IMR-90 (cell line): ENCODE data around the gene DEFB129. TPM values are rescaled to one million over a fixed set of nuclear protein-coding genes. Genes with fewer than 3 reads are reported as not detected.

Experiments
- ATAC-seq: fragments of 200-7000 bp; cut with Tn5 transposase; 2 replicates; pipeline ENCODE4 v1.9.1; 2020; ENCODE audit warnings: low read depth, mild to moderate bottlenecking, moderate library complexity
- BruUV-seq: library from RNA; stranded (reverse); fragments of 400-500 nt; replicated peaks from 2 replicates; lab custom pipeline; 2021; lab: Mats Ljungman, UMichigan
- CTCF ChIA-PET: fragments of 300-600 bp; formaldehyde crosslinking; extraction: SDS; loops from one replicate; lab custom pipeline; 2021; ENCODE audit warnings: antibody characterized with exemption; lab: Yijun Ruan, JAX
- POLR2A ChIA-PET: fragments of 300-600 bp; sonication (Branson Sonifier 250); formaldehyde crosslinking; loops from one replicate; lab custom pipeline; 2022; ENCODE audit warnings: antibody characterized with exemption; ENCODE audit not compliant: unreplicated experiment; lab: Charles Lee
- DNase-seq: peaks from one replicate; pipeline ENCODE4 v3.0.0; 2013
- H2AFZ ChIP-seq: replicated peaks from 2 replicates; pipeline ENCODE3; 2013; ENCODE audit warnings: low read length, mild to moderate bottlenecking; ENCODE audit not compliant: poor library complexity
- H2AK5ac ChIP-seq: 2 replicates; pipeline ENCODE4 v1.6.1; 2013; ENCODE audit warnings: low read depth, low read length, inconsistent platforms
- H2AK9ac ChIP-seq: replicated peaks from 2 replicates; pipeline ENCODE3; 2013; ENCODE audit warnings: mild to moderate bottlenecking, low read depth, low read length, moderate library complexity; ENCODE audit not compliant: poor library complexity
- H2BK120ac ChIP-seq: 2 replicates; pipeline ENCODE4 v1.6.1; 2013; ENCODE audit warnings: low read depth, low read length, inconsistent platforms
- H2BK15ac ChIP-seq: 3 replicates; pipeline ENCODE4 v1.6.1; 2013; ENCODE audit warnings: low read depth, low read length, inconsistent platforms
- H2BK20ac ChIP-seq: 2 replicates; pipeline ENCODE4 v1.6.1; 2013; ENCODE audit warnings: low read depth, mild to moderate bottlenecking, inconsistent platforms, low read length, moderate library complexity
- H2BK5ac ChIP-seq: 2 replicates; pipeline ENCODE4 v1.6.1; 2013; ENCODE audit warnings: mild to moderate bottlenecking, low read depth, low read length, inconsistent platforms; ENCODE audit not compliant: poor library complexity, severe bottlenecking
- H3K14ac ChIP-seq: replicated peaks from 2 replicates; pipeline ENCODE4 v1.6.1; 2013; ENCODE audit warnings: low read depth, low read length, inconsistent platforms
- H3K18ac ChIP-seq: 2 replicates; pipeline ENCODE4 v1.6.1; 2013; ENCODE audit warnings: low read depth, low read length, control low read depth
- H3K23ac ChIP-seq: 2 replicates; pipeline ENCODE4 v1.6.1; 2013; ENCODE audit warnings: low read depth, low read length, inconsistent platforms
- H3K27ac ChIP-seq: 2 replicates; pipeline ENCODE4 v1.5.1; 2013; ENCODE audit warnings: mild to moderate bottlenecking, control low read depth, low read length; ENCODE audit not compliant: insufficient read depth
- H3K27me3 ChIP-seq: 2 replicates; pipeline ENCODE4 v1.6.1; 2013; ENCODE audit warnings: low read length; ENCODE audit not compliant: control insufficient read depth, insufficient read depth
- H3K36me3 ChIP-seq: 2 replicates; pipeline ENCODE4 v1.6.1; 2013; ENCODE audit warnings: low read length, mixed read lengths; ENCODE audit not compliant: control insufficient read depth, insufficient read depth
- H3K4ac ChIP-seq: 2 replicates; pipeline ENCODE4 v1.6.1; 2013; ENCODE audit warnings: low read depth, low read length, inconsistent platforms
- H3K4me1 ChIP-seq: 2 replicates; pipeline ENCODE4 v1.6.1; 2013; ENCODE audit warnings: low read length, mixed read lengths; ENCODE audit not compliant: control insufficient read depth, insufficient read depth
- H3K4me2 ChIP-seq: 2 replicates; pipeline ENCODE4 v1.6.1; 2013; ENCODE audit warnings: low read depth, mild to moderate bottlenecking, control low read depth, low read length, moderate library complexity
- H3K4me3 ChIP-seq: 2 replicates; pipeline ENCODE4 v1.5.1; 2013; ENCODE audit warnings: low read depth, mild to moderate bottlenecking, control low read depth, low read length, moderate library complexity; ENCODE audit not compliant: insufficient read depth
- H3K56ac ChIP-seq: 2 replicates; pipeline ENCODE4 v1.6.1; 2013; ENCODE audit warnings: low read length, inconsistent platforms; ENCODE audit not compliant: insufficient read depth; ENCODE audit errors: extremely low read depth
- H3K79me1 ChIP-seq, 2 experiments: 2 replicates each; pipeline ENCODE4 v1.6.1; 2013; ENCODE audit warnings: low read length in 2 of 2, inconsistent platforms in 1 of 2, low read depth in 1 of 2
- H3K9ac ChIP-seq: 2 replicates; pipeline ENCODE4 v1.6.1; 2013; ENCODE audit warnings: low read depth, low read length, control low read depth
- H3K9me1 ChIP-seq: 2 replicates; pipeline ENCODE4 v1.6.1; 2013; ENCODE audit warnings: low read length, inconsistent platforms; ENCODE audit not compliant: insufficient read depth
- H3K9me3 ChIP-seq: 2 replicates; pipeline ENCODE4 v1.6.1; 2013; ENCODE audit warnings: low read length; ENCODE audit not compliant: control insufficient read depth, insufficient read depth
- H4K20me1 ChIP-seq: 2 replicates; pipeline ENCODE4 v1.6.1; 2013; ENCODE audit warnings: low read length, inconsistent platforms; ENCODE audit not compliant: insufficient read depth
- H4K5ac ChIP-seq: 2 replicates; pipeline ENCODE4 v1.6.1; 2013; ENCODE audit warnings: mild to moderate bottlenecking, low read depth, low read length, control low read depth
- H4K8ac ChIP-seq, 2 experiments: 2 replicates each; pipeline ENCODE4 v1.6.1; 2013; ENCODE audit warnings: low read depth in 2 of 2, low read length in 2 of 2, control low read depth in 1 of 2, inconsistent platforms in 1 of 2
- H4K91ac ChIP-seq: 2 replicates; pipeline ENCODE4 v1.6.1; 2013; ENCODE audit warnings: low read depth, low read length, inconsistent platforms; ENCODE audit not compliant: insufficient read depth
- BHLHE40 ChIP-seq: fragments of 150-350 bp; IDR thresholded peaks from 2 replicates; pipeline ENCODE4 v1.6.1; 2016; ENCODE audit warnings: mild to moderate bottlenecking, low read depth, low read length
- FOS ChIP-seq: fragments of 150-350 bp; IDR thresholded peaks from 2 replicates; pipeline ENCODE4 v1.6.1; 2016; ENCODE audit warnings: low read depth, low read length
- MXI1 ChIP-seq: IDR thresholded peaks from 2 replicates; pipeline ENCODE4 v1.6.1; 2012; ENCODE audit warnings: low read depth, mild to moderate bottlenecking, low read length, moderate library complexity, borderline replicate concordance
- NFE2L2 ChIP-seq: fragments of 150-350 bp; IDR thresholded peaks from 2 replicates; pipeline ENCODE4 v1.6.1; 2016; ENCODE audit warnings: low read depth, mild to moderate bottlenecking, low read length
- RFX5 ChIP-seq: IDR thresholded peaks from 2 replicates; pipeline ENCODE4 v1.8.0; 2012; ENCODE audit warnings: low read depth, mild to moderate bottlenecking, low read length, moderate library complexity
- WGBS, 2 experiments: methylation state at CpG; one replicate each; pipeline versions ENCODE4 v1.1.5 to v1.1.7; 2013; ENCODE audit warnings: missing lambda C conversion rate in 2 of 2; ENCODE audit not compliant: insufficient read length in 1 of 2; ENCODE audit errors: extremely low coverage in 2 of 2; 5-methylcytosine and 5-hydroxymethylcytosine counted together
- dilution Hi-C: fragments of 300-500 bp; cut with HindIII; formaldehyde crosslinking; loops from one replicate; pipeline ENCODE4 v1.14.3; 2018; ENCODE audit warnings: low sequenced_read_pairs; ENCODE audit not compliant: unreplicated experiment
- in situ Hi-C: fragments of 300-500 bp; cut with MboI; formaldehyde crosslinking; loops from 3 replicates; pipeline ENCODE4 v1.14.3; 2019; ENCODE audit warnings: low sequenced_read_pairs, inconsistent platforms, mixed read lengths
- intact Hi-C: fragments of 100-400 bp; cut with micrococcal nuclease; formaldehyde crosslinking; loops from 2 replicates; pipeline ENCODE4 v1.10.0; 2022
- polyA plus RNA-seq, 3 experiments: library from polyadenylated mRNA; depleted of rRNA; stranded (reverse); fragments of >200 nt; gene quantifications; 2 replicates each; pipeline ENCODE4 v1.2.3, GENCODE V29; 2012; ENCODE audit warnings: low replicate concordance in 1 of 3
- total RNA-seq: library from RNA; depleted of rRNA; stranded (reverse); fragments of >200 nt; gene quantifications from 2 replicates; pipeline ENCODE4 v1.2.3, GENCODE V29; 2012
- TF ChIP-seq, protein P1 (sequence below): fragments of 150-350 bp; IDR thresholded peaks from 2 replicates; pipeline ENCODE4 v1.6.1; 2017; ENCODE audit warnings: mild to moderate bottlenecking, antibody characterized with exemption, low read length, low read depth

DEFB129 gene
- total and polyA plus RNA-seq, 2 of the 4 experiments (the other 2 are of a cell fraction) = not detected

DNA sequence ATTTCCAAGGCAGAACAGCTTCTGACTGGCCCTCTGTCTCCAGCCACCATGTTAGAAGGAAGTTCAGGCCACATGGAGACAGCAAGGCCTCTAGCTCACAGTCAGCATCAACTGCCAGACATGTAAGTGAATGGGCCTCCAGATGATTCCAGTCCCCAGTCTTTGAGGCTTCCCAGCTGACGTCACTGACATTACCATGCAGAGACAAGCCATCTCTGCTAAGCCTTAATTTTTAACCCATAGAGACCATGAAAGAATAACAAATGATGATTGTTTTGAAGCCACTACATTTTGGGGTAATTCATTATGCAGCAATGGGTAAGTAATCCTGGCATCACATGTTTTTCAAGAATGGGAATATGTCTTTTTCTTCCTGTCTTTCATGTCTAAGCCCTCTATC lies 11.3 kb upstream of the DEFB129 start:
- no peak overlapping the region for H2BK120ac ChIP-seq
- peaks cover 8% of the 10 kb centered on the region for H3K27me3 ChIP-seq
- no peak overlapping the region for H2BK5ac ChIP-seq
- H3K9me1 ChIP-seq = no peaks in the 10 kb centered on the region
- H3K4me2 ChIP-seq = no peak overlapping the region
- H2AFZ ChIP-seq = no peak overlapping the region
- H2AK9ac ChIP-seq = no peak overlapping the region
- intact Hi-C loops (no loop called here), in situ Hi-C loops (loop anchor here (10.0 kb wide), 1 partner anchor 119 kb away; no protein-coding TSS in a partner anchor), dilution Hi-C loops (no loop called here)
- no peak overlapping the region for H3K9ac ChIP-seq
- DNase-seq (no peak), ATAC-seq (no peak)
- no peaks in the 10 kb centered on the region for H3K79me1 ChIP-seq
- no peak overlapping the region for H2AK5ac ChIP-seq
- H2BK20ac ChIP-seq = no peak overlapping the region
- no peak overlapping the region for H4K91ac ChIP-seq
- no peak overlapping the region for H3K18ac ChIP-seq
- no peak overlapping the region for H3K27ac ChIP-seq
- WGBS, 2 experiments = no CpG with 5 or more reads among the region's 1 CpG
- no peak overlapping the region for H2BK15ac ChIP-seq
- H3K14ac ChIP-seq = no peak overlapping the region
- H3K9me3 ChIP-seq = no peaks in the 10 kb centered on the region
- no peak overlapping the region for H3K23ac ChIP-seq
- H3K4ac ChIP-seq = no peak overlapping the region
- H4K5ac ChIP-seq = no peak overlapping the region
- H3K36me3 ChIP-seq = no peaks in the 10 kb centered on the region
- no peak overlapping the region for H3K56ac ChIP-seq
- POLR2A ChIA-PET = no interaction called here
- H3K4me1 ChIP-seq = no peaks in the 10 kb centered on the region
- H4K20me1 ChIP-seq = no peaks in the 10 kb centered on the region
- no peak overlapping the region for H4K8ac ChIP-seq
- H3K4me3 ChIP-seq = no peak overlapping the region
- TF ChIP-seq, protein P1, sequence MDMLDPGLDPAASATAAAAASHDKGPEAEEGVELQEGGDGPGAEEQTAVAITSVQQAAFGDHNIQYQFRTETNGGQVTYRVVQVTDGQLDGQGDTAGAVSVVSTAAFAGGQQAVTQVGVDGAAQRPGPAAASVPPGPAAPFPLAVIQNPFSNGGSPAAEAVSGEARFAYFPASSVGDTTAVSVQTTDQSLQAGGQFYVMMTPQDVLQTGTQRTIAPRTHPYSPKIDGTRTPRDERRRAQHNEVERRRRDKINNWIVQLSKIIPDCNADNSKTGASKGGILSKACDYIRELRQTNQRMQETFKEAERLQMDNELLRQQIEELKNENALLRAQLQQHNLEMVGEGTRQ = no peak
- TF ChIP-seq FOS (no peak), BHLHE40 (no peak), NFE2L2 (no peak), RFX5 (no peak), MXI1 (no peak)
- CTCF ChIA-PET = no interaction called here
- BruUV-seq = no TSS peak
